GM11168 (cell line): ENCODE results near the gene PGD.
"Not testable (repeated sequence)": the region's sequence is repeated elsewhere in the genome, so short reads cannot be mapped to it uniquely, and the experiment has no call there.

Experiments
- in situ Hi-C: fragments of 300-500 bp; cut with MboI; formaldehyde crosslinking; loops from one replicate; pipeline ENCODE4 v1.12.0; 2022; ENCODE audit warnings: low sequenced_read_pairs; ENCODE audit not compliant: unreplicated experiment

Gene PGD

GRCh38 chr1:10432910-10433700 is 34.2 kb downstream of the PGD start:
- in situ Hi-C loops, result loop anchor here (5.0 kb wide), 1 partner anchor 59 kb away; no protein-coding TSS in a partner anchor

GRCh38 chr1:10433790-10434189 is 34.9 kb downstream of the PGD start:
- in situ Hi-C loops, result loop anchor here (5.0 kb wide), 1 partner anchor 59 kb away; no protein-coding TSS in a partner anchor

DNA sequence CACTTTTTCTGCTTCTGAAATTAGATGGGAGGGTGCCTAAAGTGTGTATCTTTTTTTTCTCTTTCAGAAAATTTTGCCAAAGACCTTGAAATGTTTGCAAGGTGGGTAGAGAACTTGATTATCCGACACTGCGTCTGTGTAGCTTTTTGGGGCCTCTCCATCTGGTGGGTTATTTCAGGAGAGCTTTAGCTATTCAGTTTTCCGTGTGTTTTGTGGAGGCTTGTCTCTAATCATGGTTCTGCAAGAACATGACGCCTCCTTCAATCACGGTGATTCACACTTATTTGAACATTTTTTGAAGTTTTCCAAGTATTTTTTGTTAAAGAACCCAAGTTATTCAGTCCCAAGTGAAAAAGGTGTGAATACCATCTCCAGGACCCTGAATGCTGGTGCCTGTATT is 35.7 kb downstream of the PGD start:
- in situ Hi-C loops, result loop anchor here (5.0 kb wide), 1 partner anchor 58 kb away; no protein-coding TSS in a partner anchor

DNA sequence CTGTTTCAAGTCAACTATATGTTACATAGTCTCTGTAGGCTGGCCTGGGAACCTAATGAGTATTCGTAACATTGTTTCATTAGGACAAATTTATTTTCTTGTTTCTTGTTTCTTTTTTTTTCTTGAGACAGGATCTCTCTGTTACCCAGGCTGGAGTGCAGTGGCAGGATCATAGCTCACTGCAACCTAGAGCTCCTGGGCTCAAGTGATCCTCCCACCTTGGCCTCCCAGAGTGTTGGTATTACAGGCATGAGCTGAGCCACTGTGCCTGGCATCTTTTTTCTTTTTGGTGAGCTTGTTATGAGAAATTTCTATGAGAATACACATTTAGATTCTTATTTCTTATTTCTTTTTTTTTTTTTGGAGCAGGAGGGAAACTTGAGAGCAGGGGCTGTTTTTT is 38.2 kb downstream of the PGD start:
- in situ Hi-C loops, result no loop called here

- in situ Hi-C loops, result no loop called here
These were observed 39.9 kb downstream of the PGD start for GRCh38 chr1:10438677-10439163.

DNA sequence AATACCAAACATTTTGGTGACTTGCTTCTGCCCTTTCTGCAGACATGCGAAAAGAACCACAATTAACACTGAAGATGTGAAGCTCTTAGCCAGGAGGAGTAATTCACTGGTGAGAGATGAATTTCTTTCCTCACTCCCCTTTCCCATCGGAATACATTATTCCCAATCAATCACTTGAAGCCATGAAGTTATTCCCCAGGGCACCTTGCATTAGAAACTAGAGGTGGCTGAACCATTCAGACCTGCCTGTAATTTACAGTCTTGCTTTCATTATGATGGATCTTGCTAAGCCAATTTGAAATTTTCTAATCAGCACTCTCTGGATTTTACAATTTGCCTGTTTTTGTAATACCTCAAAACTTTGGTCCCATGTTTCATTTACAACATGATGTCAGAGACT is 41.4 kb downstream of the PGD start:
- in situ Hi-C loops, result no loop called here

DNA sequence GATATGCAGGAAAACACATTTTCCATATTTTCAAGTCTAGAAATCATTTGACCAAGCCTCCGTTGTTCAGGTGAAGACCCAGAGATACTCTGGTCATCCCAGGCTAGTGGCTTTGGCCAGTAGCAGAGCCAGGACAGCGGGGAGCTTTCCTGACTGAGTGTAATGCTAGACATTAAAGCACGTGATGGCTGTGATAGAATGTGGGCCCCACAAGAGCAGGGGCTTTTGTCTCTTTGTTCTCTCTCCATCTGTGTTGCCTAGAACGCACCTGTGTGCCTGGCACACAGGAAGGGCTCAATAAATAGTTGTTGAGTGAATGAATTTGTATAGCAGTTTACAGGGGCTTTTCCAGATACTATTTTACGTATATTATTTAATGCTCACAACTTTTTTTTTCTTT is 41.9 kb downstream of the PGD start:
- in situ Hi-C loops, result no loop called here

DNA sequence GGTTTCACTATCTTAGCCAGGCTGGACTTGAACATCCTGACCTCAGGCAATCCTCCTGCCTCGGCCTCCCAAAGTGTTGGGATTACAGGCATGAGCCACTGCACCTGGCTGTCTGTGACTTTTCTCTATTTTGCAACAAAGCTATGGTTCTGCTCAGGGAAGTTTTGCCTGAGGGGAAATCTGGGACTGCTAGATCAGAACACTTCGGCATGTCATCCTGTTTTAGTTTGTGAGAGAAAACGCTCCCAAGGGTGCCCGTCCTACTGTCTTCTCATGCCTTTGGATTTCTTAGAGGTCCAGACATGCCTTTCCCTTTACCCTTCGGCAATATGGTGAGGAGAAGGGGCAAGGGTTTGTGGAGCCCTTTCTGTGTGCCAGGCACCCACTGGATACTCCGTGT is 45.4 kb downstream of the PGD start:
- in situ Hi-C loops, result no loop called here

GRCh38 chr1:10444795-10445397 is 46.0 kb downstream of the PGD start:
- in situ Hi-C loops, result no loop called here

- in situ Hi-C loops, result no loop called here
These were observed 48.0 kb downstream of the PGD start for GRCh38 chr1:10446790-10447422.

- in situ Hi-C loops, result no loop called here
These were observed 50.9 kb downstream of the PGD start, which contains the start of gene CORT for GRCh38 chr1:10449751-10450150. Gene CORT (plus strand): TSS chr1:10450031. CDS start chr1:10450224, 193 bp downstream.

GRCh38 chr1:10450156-10450814 is 51.4 kb downstream of the PGD start:
- in situ Hi-C loops, result no loop called here

GRCh38 chr1:10450836-10451235 is 52.0 kb downstream of the PGD start:
- in situ Hi-C loops, result no loop called here

DNA sequence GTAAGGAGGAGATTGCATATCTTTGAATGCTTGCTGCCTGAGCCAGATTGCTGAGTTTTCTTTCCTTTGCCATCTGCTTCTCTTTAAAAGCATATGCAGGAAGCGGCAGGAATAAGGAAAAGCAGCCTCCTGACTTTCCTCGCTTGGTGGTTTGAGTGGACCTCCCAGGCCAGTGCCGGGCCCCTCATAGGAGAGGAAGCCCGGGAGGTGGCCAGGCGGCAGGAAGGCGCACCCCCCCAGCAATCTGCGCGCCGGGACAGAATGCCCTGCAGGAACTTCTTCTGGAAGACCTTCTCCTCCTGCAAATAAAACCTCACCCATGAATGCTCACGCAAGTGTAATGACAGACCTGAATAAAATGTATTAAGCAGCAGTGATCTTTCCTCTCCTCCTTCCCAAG is 52.4 kb downstream of the PGD start:
- in situ Hi-C loops, result no loop called here

GRCh38 chr1:10456048-10456447 is 57.2 kb downstream of the PGD start:
- in situ Hi-C loops, result no loop called here

DNA sequence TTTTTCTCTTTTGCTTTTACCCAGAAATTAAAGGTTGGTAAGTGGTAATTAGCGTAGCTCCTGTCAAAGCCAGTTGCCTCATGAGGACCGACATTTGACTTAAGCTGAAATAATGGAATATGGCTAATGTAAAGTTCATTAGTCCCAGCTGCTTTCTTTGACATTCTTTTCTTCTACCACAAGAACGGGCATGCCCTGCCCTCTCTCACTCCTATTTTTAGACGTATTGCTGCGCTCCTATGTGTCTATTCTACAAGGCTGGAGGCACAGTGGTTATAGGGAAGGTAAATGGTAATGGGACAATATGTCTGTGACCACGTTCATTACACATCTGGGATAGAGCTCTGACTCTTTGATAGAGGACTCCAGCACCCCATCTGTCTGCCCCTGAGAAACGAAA is 57.8 kb downstream of the PGD start:
- in situ Hi-C loops, result no loop called here

DNA sequence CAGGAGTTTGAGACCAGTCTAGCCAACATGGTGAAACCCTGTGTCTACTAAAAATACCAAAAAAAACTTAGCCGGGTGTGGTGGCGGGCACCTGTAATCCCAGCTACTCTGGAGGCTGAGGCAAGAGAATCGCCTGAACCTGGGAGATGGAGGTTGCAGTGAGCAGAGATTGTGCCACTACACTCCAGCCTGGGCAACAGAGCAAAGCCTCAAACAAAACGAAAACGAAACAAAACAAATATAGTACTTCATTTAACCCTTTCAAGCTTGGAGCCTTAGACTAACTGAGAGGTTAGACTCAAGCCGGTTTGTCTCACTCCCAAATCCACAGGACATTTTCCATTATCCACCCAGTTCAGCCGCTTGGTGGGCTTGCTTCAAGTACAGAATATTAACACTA is 58.6 kb downstream of the PGD start:
- in situ Hi-C loops, result not testable (repeated sequence)

DNA sequence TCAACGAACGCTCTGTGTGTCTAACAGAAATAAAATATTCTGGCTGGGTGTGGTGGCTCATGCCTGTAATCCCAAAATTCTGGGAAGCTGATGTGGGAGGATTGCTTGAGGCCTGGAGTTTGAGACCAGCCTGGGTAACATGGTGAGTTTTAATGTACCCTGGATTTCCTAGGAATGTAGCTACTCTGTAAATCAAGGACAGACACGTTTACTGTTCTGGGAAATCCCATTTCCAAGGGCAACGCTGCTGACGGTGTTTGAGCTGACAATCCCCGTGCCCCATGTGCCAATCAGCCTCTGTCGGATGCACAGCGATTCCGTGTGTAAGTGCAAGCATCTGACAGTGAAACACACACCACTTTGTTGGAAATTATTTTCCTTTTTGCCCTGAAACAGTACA is 59.0 kb downstream of the PGD start:
- in situ Hi-C loops, result no loop called here

GRCh38 chr1:10459184-10459583 is 60.3 kb downstream of the PGD start:
- in situ Hi-C loops, result no loop called here

- in situ Hi-C loops, result no loop called here
These were observed 68.2 kb downstream of the PGD start for GRCh38 chr1:10467078-10467477.

GRCh38 chr1:10470043-10470442 is 71.2 kb downstream of the PGD start:
- in situ Hi-C loops, result no loop called here
